Neuronal stem cell (in vitro differentiated cells): ENCODE measurements around the gene TMEM163.
"Not testable (repeated sequence)": the region's sequence is repeated elsewhere in the genome, so short reads cannot be mapped to it uniquely, and the experiment has no call there.

Experiments used
- DNase-seq: peaks from one replicate; pipeline ENCODE4 v3.0.0-alpha.2; 2013; ENCODE audit warnings: low spot score
- H2AFZ ChIP-seq: one replicate; pipeline ENCODE4 v1.6.1; 2013; ENCODE audit warnings: mild to moderate bottlenecking, low read length, inconsistent platforms
- H2AK5ac ChIP-seq: 2 replicates; pipeline ENCODE4 v1.6.1; 2013; ENCODE audit warnings: low read depth, mild to moderate bottlenecking, inconsistent platforms, low read length, moderate library complexity, mixed read lengths
- H2BK120ac ChIP-seq: 2 replicates; pipeline ENCODE4 v1.6.1; 2013; ENCODE audit warnings: low read depth, mild to moderate bottlenecking, inconsistent platforms, low read length, moderate library complexity, mixed read lengths
- H2BK12ac ChIP-seq: one replicate; pipeline ENCODE4 v1.6.1; 2013; ENCODE audit warnings: low read length, inconsistent platforms
- H2BK15ac ChIP-seq: 2 replicates; pipeline ENCODE4 v1.6.1; 2013; ENCODE audit warnings: mild to moderate bottlenecking, low read length, inconsistent platforms, mixed read lengths
- H2BK5ac ChIP-seq: one replicate; pipeline ENCODE4 v1.6.1; 2013; ENCODE audit warnings: inconsistent platforms, mild to moderate bottlenecking, low read length, moderate library complexity
- H3K14ac ChIP-seq: one replicate; pipeline ENCODE4 v1.6.1; 2013; ENCODE audit warnings: low read length, inconsistent platforms
- H3K18ac ChIP-seq: 2 replicates; pipeline ENCODE4 v1.6.1; 2013; ENCODE audit warnings: low read length, inconsistent platforms
- H3K23ac ChIP-seq: 2 replicates; pipeline ENCODE4 v1.6.1; 2013; ENCODE audit warnings: low read depth, mild to moderate bottlenecking, mixed read lengths, low read length, inconsistent platforms; ENCODE audit not compliant: poor library complexity
- H3K27ac ChIP-seq: replicated peaks from 3 replicates; pipeline ENCODE4 v1.5.1; 2013; ENCODE audit warnings: low read length, inconsistent platforms
- H3K27me3 ChIP-seq, 3 experiments: 2 replicates each; pipeline ENCODE4 v1.6.1; 2013; ENCODE audit warnings: low read length in 3 of 3, mild to moderate bottlenecking in 2 of 3, inconsistent platforms in 1 of 3, low read depth in 1 of 3, mixed read lengths in 1 of 3, moderate library complexity in 1 of 3; ENCODE audit not compliant: control insufficient read depth in 3 of 3, insufficient read depth in 3 of 3
- H3K36me3 ChIP-seq, 2 donors: replicated peaks in 1 of 2; 2 replicates each; pipeline ENCODE4 v1.6.1; 2013; ENCODE audit warnings: low read length in 2 of 2; ENCODE audit not compliant: control insufficient read depth in 2 of 2, insufficient read depth in 2 of 2
- H3K4ac ChIP-seq: 2 replicates; pipeline ENCODE4 v1.6.1; 2013; ENCODE audit warnings: inconsistent platforms, mild to moderate bottlenecking, low read length, moderate library complexity
- H3K4me1 ChIP-seq, 2 donors: 1 replicate in 1 of 2; 2 replicates in 1 of 2; pipeline ENCODE4 v1.6.1; 2013; ENCODE audit warnings: low read length in 2 of 2, low read depth in 1 of 2; ENCODE audit not compliant: control insufficient read depth in 2 of 2, insufficient read depth in 1 of 2
- H3K4me2 ChIP-seq: one replicate; pipeline ENCODE4 v1.6.1; 2013; ENCODE audit warnings: mild to moderate bottlenecking, low read length, inconsistent platforms; ENCODE audit not compliant: insufficient read depth, poor library complexity, severe bottlenecking
- H3K4me3 ChIP-seq, 2 donors: 2 replicates each; pipeline ENCODE4 v1.5.1; 2013; ENCODE audit warnings: low read length in 2 of 2, mild to moderate bottlenecking in 2 of 2, inconsistent platforms in 1 of 2, moderate library complexity in 1 of 2
- H3K79me1 ChIP-seq: one replicate; pipeline ENCODE4 v1.6.1; 2013; ENCODE audit warnings: low read depth, mild to moderate bottlenecking, inconsistent platforms, low read length, moderate library complexity
- H3K9ac ChIP-seq: one replicate; pipeline ENCODE4 v1.6.1; 2013; ENCODE audit warnings: mild to moderate bottlenecking, low read depth, low read length, inconsistent platforms; ENCODE audit not compliant: poor library complexity
- H3K9me3 ChIP-seq, 2 donors: replicated peaks in 1 of 2; 2 replicates each; pipeline versions ENCODE3 to v1.6.1; 2013; ENCODE audit warnings: low read length in 2 of 2, mild to moderate bottlenecking in 2 of 2, inconsistent platforms in 1 of 2, low read depth in 1 of 2, mixed read lengths in 1 of 2, moderate library complexity in 1 of 2; ENCODE audit not compliant: control insufficient read depth in 2 of 2, insufficient read depth in 1 of 2
- H4K8ac ChIP-seq: one replicate; pipeline ENCODE4 v1.6.1; 2013; ENCODE audit warnings: low read depth, mild to moderate bottlenecking, inconsistent platforms, low read length, moderate library complexity
- H4K91ac ChIP-seq: one replicate; pipeline ENCODE4 v1.6.1; 2013; ENCODE audit warnings: low read length, low read depth, mild to moderate bottlenecking, inconsistent platforms; ENCODE audit not compliant: poor library complexity
- WGBS, 2 donors: extraction: QIAGEN DNeasy Blood & Tissue Kit; methylation state at CpG; one replicate each; pipeline ENCODE4 v1.1.7; 2013; ENCODE audit warnings: missing lambda C conversion rate in 2 of 2, mixed read lengths in 1 of 2; ENCODE audit not compliant: insufficient read length in 2 of 2, insufficient replicate concordance in 1 of 2; ENCODE audit errors: extremely low coverage in 2 of 2; 5-methylcytosine and 5-hydroxymethylcytosine counted together

TMEM163 gene

GRCh38 chr2:134615480-134615879, 103.3 kb downstream of the TMEM163 start:
- H2BK15ac ChIP-seq, H2BK5ac ChIP-seq, H3K23ac ChIP-seq, H3K27me3 ChIP-seq, H3K18ac ChIP-seq, H3K27ac ChIP-seq, DNase-seq, H3K36me3 ChIP-seq, H3K4me2 ChIP-seq, H3K4me1 ChIP-seq, H2BK120ac ChIP-seq, H3K4ac ChIP-seq, H3K4me3 ChIP-seq, H3K9ac ChIP-seq, H4K8ac ChIP-seq, H3K9me3 ChIP-seq, H4K91ac ChIP-seq, H2BK12ac ChIP-seq, H3K79me1 ChIP-seq, H2AFZ ChIP-seq, H2AK5ac ChIP-seq, H3K14ac ChIP-seq: not testable (repeated sequence)
- no CpG with 5 or more reads among the region's 3 CpGs for WGBS, 2 donors

- Histone ChIP-seq H2BK5ac (no peak overlapping the region), H4K91ac (no peak overlapping the region), H3K23ac (no peak overlapping the region), H2AFZ (no peak overlapping the region), H3K4me1 (peaks cover 0 to 2% of the 10 kb centered on the region in 2 donors), H3K27me3 (no peaks in the 10 kb centered on the region), H3K27ac (no peak overlapping the region), H3K36me3 (no peaks in the 10 kb centered on the region), H3K4me3 (no peak overlapping the region), H4K8ac (no peak overlapping the region), H3K79me1 (peaks cover 1% of the 10 kb centered on the region), H3K18ac (no peak overlapping the region), H3K9ac (no peak overlapping the region), H3K4me2 (no peak overlapping the region), H2AK5ac (no peak overlapping the region), H2BK15ac (no peak overlapping the region), H3K4ac (no peak overlapping the region), H2BK120ac (no peak overlapping the region), H3K9me3 (peaks cover 0 to 2% of the 10 kb centered on the region in 2 donors), H3K14ac (no peak overlapping the region), H2BK12ac (no peak overlapping the region)
- WGBS, 2 donors: no CpG with 5 or more reads among the region's 1 CpG
- no peak for DNase-seq
These were observed 107.5 kb downstream of the TMEM163 start for GRCh38 chr2:134611316-134611715.

- no peak overlapping the region for H3K4me3 ChIP-seq
- no CpG with 5 or more reads among the region's 2 CpGs for WGBS, 2 donors
These were observed 107.9 kb downstream of the TMEM163 start for GRCh38 chr2:134610871-134611270.

GRCh38 chr2:134609924-134610513, 108.8 kb downstream of the TMEM163 start:
- WGBS, 2 donors: no CpG with 5 or more reads among the region's 8 CpGs

More at GRCh38 chr2:134610871-134611270, 107.9 kb downstream of the TMEM163 start:
- no peak overlapping the region for H2BK12ac ChIP-seq
- H3K23ac ChIP-seq: no peak overlapping the region
- H3K4me1 ChIP-seq: peaks cover 0 to 2% of the 10 kb centered on the region in 2 donors
- no peak overlapping the region for H2BK15ac ChIP-seq
- H2BK120ac ChIP-seq: no peak overlapping the region
- H3K4ac ChIP-seq: no peak overlapping the region
- H3K18ac ChIP-seq: no peak overlapping the region
- no peak overlapping the region for H3K14ac ChIP-seq
- no peak overlapping the region for H2AFZ ChIP-seq
- H3K4me2 ChIP-seq: no peak overlapping the region
- no peak overlapping the region for H2AK5ac ChIP-seq
- H3K27ac ChIP-seq: no peak overlapping the region
- no peak for DNase-seq
- H3K36me3 ChIP-seq: no peaks in the 10 kb centered on the region
- H3K79me1 ChIP-seq: peaks cover 2% of the 10 kb centered on the region
- H4K91ac ChIP-seq: no peak overlapping the region
- H3K9ac ChIP-seq: no peak overlapping the region
- no peak overlapping the region for H4K8ac ChIP-seq
- no peak overlapping the region for H2BK5ac ChIP-seq
- H3K9me3 ChIP-seq: peaks cover 0 to 2% of the 10 kb centered on the region in 2 donors
- no peaks in the 10 kb centered on the region for H3K27me3 ChIP-seq

More at GRCh38 chr2:134609924-134610513, 108.8 kb downstream of the TMEM163 start:
- no peak overlapping the region for H3K27ac ChIP-seq
- H3K27me3 ChIP-seq: no peaks in the 10 kb centered on the region
- no peak overlapping the region for H3K18ac ChIP-seq
- H2BK5ac ChIP-seq: no peak overlapping the region
- H4K8ac ChIP-seq: no peak overlapping the region
- H3K79me1 ChIP-seq: peaks cover 2% of the 10 kb centered on the region
- no peak overlapping the region for H2AFZ ChIP-seq
- H3K36me3 ChIP-seq: no peaks in the 10 kb centered on the region
- H3K23ac ChIP-seq: no peak overlapping the region
- H3K4me1 ChIP-seq: peaks cover 0 to 2% of the 10 kb centered on the region in 2 donors
- no peak overlapping the region for H2BK12ac ChIP-seq
- H3K4me2 ChIP-seq: no peak overlapping the region
- no peak overlapping the region for H4K91ac ChIP-seq
- no peak for DNase-seq
- H2BK120ac ChIP-seq: no peak overlapping the region
- no peak overlapping the region for H2BK15ac ChIP-seq
- H3K4ac ChIP-seq: no peak overlapping the region
- no peak overlapping the region for H3K9ac ChIP-seq
- H3K14ac ChIP-seq: no peak overlapping the region
- no peak overlapping the region for H2AK5ac ChIP-seq
- peaks cover 0 to 2% of the 10 kb centered on the region in 2 donors for H3K9me3 ChIP-seq
- H3K4me3 ChIP-seq: no peak overlapping the region
